SK-N-SH (cell line): Measurements from ENCODE around the gene PPA2. TPM values are rescaled to one million over a fixed set of nuclear protein-coding genes. Genes with fewer than 3 reads are reported as not detected.

Source experiments
- CTCF ChIA-PET: fragments of 300-600, 350-600 bp; formaldehyde crosslinking; extraction: SDS; loops from one replicate; lab custom pipeline; 2021; lab: Yijun Ruan, JAX
- POLR2A ChIA-PET: fragments of 350-600 bp; sonication (Branson Sonifier 250); formaldehyde crosslinking; extraction: SDS; loops from one replicate; lab custom pipeline; 2020; ENCODE audit warnings: antibody characterized with exemption, inconsistent platforms; lab: Yijun Ruan, JAX
- DNase-seq: peaks from one replicate; pipeline ENCODE4 v3.0.0; 2012
- H2AFZ ChIP-seq: fragments of 200-600 bp; sonication (generic); 2 replicates; pipeline ENCODE4 v1.8.1; 2016; ENCODE audit warnings: antibody characterized with exemption, mild to moderate bottlenecking, low read depth
- H3F3A ChIP-seq: fragments of 200-600 bp; sonication (generic); replicated peaks from 2 replicates; pipeline ENCODE3; 2016; ENCODE audit warnings: antibody characterized with exemption, mild to moderate bottlenecking; ENCODE audit not compliant: insufficient read depth
- H3K27ac ChIP-seq, 2 experiments: fragments of 200-500 bp in 1 of 2; fragments of 200-600 bp in 1 of 2; sonication (Bioruptor generic) in 1 of 2; sonication (generic), shearing (Covaris generic) in 1 of 2; 2 replicates each; pipeline versions ENCODE4 v1.5.1 to v1.6.1; 2014 to 2016; ENCODE audit warnings: low read depth in 2 of 2, inconsistent platforms in 1 of 2, low read length in 1 of 2, mild to moderate bottlenecking in 1 of 2, mixed read lengths in 1 of 2
- H3K27me3 ChIP-seq: fragments of 200-600 bp; sonication (generic), shearing (Covaris generic); 2 replicates; pipeline ENCODE4 v1.6.1; 2016; ENCODE audit warnings: mixed run types; ENCODE audit not compliant: insufficient read depth
- H3K36me3 ChIP-seq, 2 experiments: fragments of 200-500 bp in 1 of 2; fragments of 200-600 bp in 1 of 2; sonication (Bioruptor generic) in 1 of 2; sonication (generic) in 1 of 2; replicated peaks in 1 of 2; 2 replicates each; pipeline versions ENCODE3 to v1.5.1; 2014 to 2016; ENCODE audit warnings: low read length in 1 of 2, mild to moderate bottlenecking in 1 of 2; ENCODE audit not compliant: insufficient read depth in 2 of 2, control insufficient read depth in 1 of 2
- H3K4me1 ChIP-seq, 2 experiments: fragments of 200-500 bp in 1 of 2; fragments of 200-600 bp in 1 of 2; sonication (Bioruptor generic) in 1 of 2; sonication (generic), shearing (Covaris generic) in 1 of 2; 2 replicates each; pipeline versions ENCODE4 v1.5.1 to v1.6.1; 2014 to 2016; ENCODE audit warnings: low read depth in 1 of 2, low read length in 1 of 2, mixed run types in 1 of 2; ENCODE audit not compliant: insufficient read depth in 2 of 2, control insufficient read depth in 1 of 2
- H3K4me2 ChIP-seq: fragments of 200-600 bp; sonication (generic), shearing (Covaris generic); 2 replicates; pipeline ENCODE4 v1.6.1; 2017; ENCODE audit warnings: mixed run types
- H3K4me3 ChIP-seq, 2 experiments: fragments of 200-500 bp in 1 of 2; fragments of 200-600 bp in 1 of 2; sonication (Bioruptor generic) in 1 of 2; sonication (generic), shearing (Covaris generic) in 1 of 2; 2 replicates each; pipeline versions ENCODE4 v1.5.1 to v1.8.1; 2014 to 2016; ENCODE audit warnings: low read depth in 2 of 2, inconsistent platforms in 1 of 2, low read length in 1 of 2, mild to moderate bottlenecking in 1 of 2, mixed read lengths in 1 of 2, moderate library complexity in 1 of 2
- H3K79me2 ChIP-seq: fragments of 200-600 bp; sonication (generic); 2 replicates; pipeline ENCODE4 v1.8.1; 2017; ENCODE audit warnings: mild to moderate bottlenecking; ENCODE audit not compliant: insufficient read depth
- H3K9ac ChIP-seq: fragments of 200-600 bp; sonication (generic); 2 replicates; pipeline ENCODE4 v1.6.1; 2017; ENCODE audit warnings: mixed run types
- H3K9me2 ChIP-seq: fragments of 200-600 bp; sonication (generic); 2 replicates; pipeline ENCODE4 v1.6.1; 2017; ENCODE audit warnings: mixed run types
- H3K9me3 ChIP-seq: fragments of 200-600 bp; sonication (generic); 2 replicates; pipeline ENCODE4 v1.6.1; 2017; ENCODE audit warnings: mixed run types, mild to moderate bottlenecking, moderate library complexity
- H4K20me1 ChIP-seq: fragments of 200-600 bp; sonication (generic); 2 replicates; pipeline ENCODE4 v1.6.1; 2017; ENCODE audit warnings: mild to moderate bottlenecking, mixed run types; ENCODE audit not compliant: insufficient read depth
- CTCF ChIP-seq: fragments of 200-600 bp; sonication (generic); IDR thresholded peaks from 2 replicates; pipeline ENCODE4 v1.6.1; 2017; ENCODE audit warnings: antibody characterized with exemption, mild to moderate bottlenecking, moderate library complexity
- EP300 ChIP-seq, 2 experiments: IDR thresholded peaks; 2 replicates each; pipeline versions ENCODE4 v1.4.0 to v1.6.1; 2012; ENCODE audit warnings: borderline replicate concordance in 1 of 2, low read depth in 1 of 2, low read length in 1 of 2
- FOSL2 ChIP-seq: IDR thresholded peaks from 2 replicates; pipeline ENCODE4 v1.4.0; 2012; ENCODE audit warnings: low read depth, mild to moderate bottlenecking, moderate library complexity, borderline replicate concordance
- FOXJ3 ChIP-seq: sonication (generic); formaldehyde crosslinking; IDR thresholded peaks from 2 replicates; pipeline ENCODE4 v1.5.1; 2020; ENCODE audit warnings: mild to moderate bottlenecking, missing genetic modification reagents
- FOXM1 ChIP-seq: IDR thresholded peaks from 2 replicates; pipeline ENCODE4 v1.4.0; 2012; ENCODE audit warnings: low read depth, mild to moderate bottlenecking
- GABPA ChIP-seq: IDR thresholded peaks from 2 replicates; pipeline ENCODE4 v1.4.0; 2012; ENCODE audit warnings: low read depth, mild to moderate bottlenecking
- GATA2 ChIP-seq: sonication (generic); formaldehyde crosslinking; IDR thresholded peaks from 2 replicates; pipeline ENCODE4 v1.5.0; 2020; ENCODE audit warnings: mild to moderate bottlenecking, missing genetic modification reagents
- IRF3 ChIP-seq: fragments of 150-350 bp; IDR thresholded peaks from 2 replicates; pipeline ENCODE4 v1.6.1; 2016; ENCODE audit warnings: mild to moderate bottlenecking, low read depth, low read length
- JUND ChIP-seq: IDR thresholded peaks from 2 replicates; pipeline ENCODE4 v1.4.0; 2012
- MEF2A ChIP-seq: IDR thresholded peaks from 2 replicates; pipeline ENCODE4 v1.4.0; 2012; ENCODE audit warnings: low read depth, borderline replicate concordance
- MXI1 ChIP-seq: IDR thresholded peaks from 2 replicates; pipeline ENCODE4 v1.6.1; 2012; ENCODE audit warnings: mild to moderate bottlenecking, low read depth, low read length, improper control_type of control experiment
- NFIC ChIP-seq: IDR thresholded peaks from 2 replicates; pipeline ENCODE4 v1.4.0; 2012; ENCODE audit warnings: borderline replicate concordance
- POLR2AphosphoS5 ChIP-seq: IDR thresholded peaks from 2 replicates; pipeline ENCODE4 v1.6.1; 2012; ENCODE audit warnings: low read depth, low read length
- RCOR1 ChIP-seq: fragments of 150-350 bp; IDR thresholded peaks from 2 replicates; pipeline ENCODE4 v1.6.1; 2017; ENCODE audit warnings: antibody characterized with exemption, low read length
- RXRA ChIP-seq: IDR thresholded peaks from 2 replicates; pipeline ENCODE4 v1.4.0; 2012; ENCODE audit warnings: low read depth, mild to moderate bottlenecking, borderline replicate concordance
- TEAD4 ChIP-seq: IDR thresholded peaks from 2 replicates; pipeline ENCODE4 v1.4.0; 2012; ENCODE audit warnings: mild to moderate bottlenecking, borderline replicate concordance; ENCODE audit not compliant: insufficient read depth
- YY1 ChIP-seq: IDR thresholded peaks from 2 replicates; pipeline ENCODE4 v1.4.0; 2012; ENCODE audit warnings: low read depth, mild to moderate bottlenecking
- WGBS: methylation state at CpG from one replicate; pipeline ENCODE4 v1.1.6; 2017; ENCODE audit warnings: low lambda C conversion rate; 5-methylcytosine and 5-hydroxymethylcytosine counted together
- polyA plus RNA-seq, 3 experiments: library from polyadenylated mRNA; depleted of rRNA; stranded (reverse); fragments of >200 nt; gene quantifications; 2 replicates each; pipeline ENCODE4 v1.2.3, GENCODE V29; 2012
- TF ChIP-seq, protein P1 (sequence below): IDR thresholded peaks from 2 replicates; pipeline ENCODE4 v1.4.0; 2012; ENCODE audit warnings: low read depth, borderline replicate concordance
- TF ChIP-seq, protein P2 (sequence below): IDR thresholded peaks from 2 replicates; pipeline ENCODE4 v1.4.0; 2012; ENCODE audit warnings: low read depth, borderline replicate concordance

PPA2 gene
- polyA plus RNA-seq, 1 of the 3 experiments (the other 2 are of a cell fraction), result 57.8 TPM

GRCh38 chr4:105374071-105374470 lies 99.8 kb downstream of the PPA2 start:
- CTCF ChIA-PET, result no interaction called here
- H3K9me3 ChIP-seq, result no peaks in the 10 kb centered on the region
- no peak overlapping the region for H3K4me3 ChIP-seq
- H2AFZ ChIP-seq, result no peak overlapping the region
- H3K4me2 ChIP-seq, result no peak overlapping the region
- no peaks in the 10 kb centered on the region for H3K27me3 ChIP-seq
- POLR2A ChIA-PET, result no interaction called here
- peaks cover 5 to 15% of the 10 kb centered on the region in 2 experiments for H3K36me3 ChIP-seq
- no peak overlapping the region for H3K27ac ChIP-seq
- H3K9ac ChIP-seq, result no peak overlapping the region
- no peaks in the 10 kb centered on the region for H3K79me2 ChIP-seq
- H3K9me2 ChIP-seq, result no peaks in the 10 kb centered on the region
- TF ChIP-seq FOXJ3 (CRISPR knock-in tag) (no peak), FOXM1 (no peak), GABPA (no peak), RXRA (no peak), POLR2AphosphoS5 (no peak), JUND (no peak), TEAD4 (no peak), MXI1 (no peak), MEF2A (no peak)
- no peak for DNase-seq
- no peaks in the 10 kb centered on the region for H3F3A ChIP-seq
- no peaks in the 10 kb centered on the region for H4K20me1 ChIP-seq
- no peaks in the 10 kb centered on the region for H3K4me1 ChIP-seq
- WGBS, result 97% methylated on average over 3 of the region's 3 CpGs

DNA sequence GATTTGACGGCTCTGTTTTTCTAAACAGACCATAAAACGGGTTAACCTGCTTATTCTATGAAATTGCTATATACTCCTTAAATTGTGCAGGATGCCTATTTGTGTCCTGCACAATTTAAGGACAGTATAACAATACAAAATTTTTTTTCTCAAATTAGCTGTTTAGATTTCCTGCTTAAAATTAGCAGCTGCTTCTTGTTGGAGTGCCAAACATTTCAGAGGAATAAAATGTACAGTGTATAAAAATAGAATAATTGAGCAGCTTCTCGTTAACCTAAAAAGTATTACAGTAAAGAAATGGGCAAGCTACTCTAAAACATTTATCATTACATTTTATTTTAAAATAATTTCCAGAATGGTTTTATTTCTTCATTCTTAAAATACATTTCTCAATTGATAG lies 100.5 kb downstream of the PPA2 start:
- no peaks in the 10 kb centered on the region for H3K9me3 ChIP-seq
- H3F3A ChIP-seq, result no peaks in the 10 kb centered on the region
- H3K4me2 ChIP-seq, result no peak overlapping the region
- ChIA-PET CTCF (no interaction called here), POLR2A (no interaction called here)
- no peaks in the 10 kb centered on the region for H3K27me3 ChIP-seq
- H3K4me1 ChIP-seq, result no peaks in the 10 kb centered on the region
- DNase-seq, result no peak
- TF ChIP-seq NFIC, result no peak
- TF ChIP-seq GATA2 (CRISPR knock-in tag), result no peak
- TF ChIP-seq, protein P1, sequence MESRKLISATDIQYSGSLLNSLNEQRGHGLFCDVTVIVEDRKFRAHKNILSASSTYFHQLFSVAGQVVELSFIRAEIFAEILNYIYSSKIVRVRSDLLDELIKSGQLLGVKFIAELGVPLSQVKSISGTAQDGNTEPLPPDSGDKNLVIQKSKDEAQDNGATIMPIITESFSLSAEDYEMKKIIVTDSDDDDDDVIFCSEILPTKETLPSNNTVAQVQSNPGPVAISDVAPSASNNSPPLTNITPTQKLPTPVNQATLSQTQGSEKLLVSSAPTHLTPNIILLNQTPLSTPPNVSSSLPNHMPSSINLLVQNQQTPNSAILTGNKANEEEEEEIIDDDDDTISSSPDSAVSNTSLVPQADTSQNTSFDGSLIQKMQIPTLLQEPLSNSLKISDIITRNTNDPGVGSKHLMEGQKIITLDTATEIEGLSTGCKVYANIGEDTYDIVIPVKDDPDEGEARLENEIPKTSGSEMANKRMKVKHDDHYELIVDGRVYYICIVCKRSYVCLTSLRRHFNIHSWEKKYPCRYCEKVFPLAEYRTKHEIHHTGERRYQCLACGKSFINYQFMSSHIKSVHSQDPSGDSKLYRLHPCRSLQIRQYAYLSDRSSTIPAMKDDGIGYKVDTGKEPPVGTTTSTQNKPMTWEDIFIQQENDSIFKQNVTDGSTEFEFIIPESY, result no peak
- TF ChIP-seq, protein P2, sequence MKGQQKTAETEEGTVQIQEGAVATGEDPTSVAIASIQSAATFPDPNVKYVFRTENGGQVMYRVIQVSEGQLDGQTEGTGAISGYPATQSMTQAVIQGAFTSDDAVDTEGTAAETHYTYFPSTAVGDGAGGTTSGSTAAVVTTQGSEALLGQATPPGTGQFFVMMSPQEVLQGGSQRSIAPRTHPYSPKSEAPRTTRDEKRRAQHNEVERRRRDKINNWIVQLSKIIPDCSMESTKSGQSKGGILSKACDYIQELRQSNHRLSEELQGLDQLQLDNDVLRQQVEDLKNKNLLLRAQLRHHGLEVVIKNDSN, result no peak
- no peak for TF ChIP-seq FOXM1
- no peak for TF ChIP-seq RCOR1
- no peak for TF ChIP-seq JUND
- TF ChIP-seq FOSL2, result no peak
- TF ChIP-seq GABPA, result no peak
- no peak for TF ChIP-seq EP300 (IDR thresholded peaks at IDR 0.05; ENCODE audit: borderline replicate concordance in 1 of 2, low read depth in 1 of 2, low read length in 1 of 2)
- no peak for TF ChIP-seq CTCF
- no peak for TF ChIP-seq IRF3
- TF ChIP-seq POLR2AphosphoS5, result no peak
- TF ChIP-seq YY1, result no peak
- H3K27ac ChIP-seq, result no peak overlapping the region
- no peaks in the 10 kb centered on the region for H4K20me1 ChIP-seq
- no peak overlapping the region for H2AFZ ChIP-seq
- WGBS, result 96% methylated on average over 3 of the region's 3 CpGs
- H3K79me2 ChIP-seq, result no peaks in the 10 kb centered on the region
- peaks cover 7 to 17% of the 10 kb centered on the region in 2 experiments for H3K36me3 ChIP-seq
- no peak overlapping the region for H3K9ac ChIP-seq
- no peaks in the 10 kb centered on the region for H3K9me2 ChIP-seq
- no peak overlapping the region for H3K4me3 ChIP-seq
